GM23338 (cell line): Measurements from ENCODE around the gene ARID3A. TPM values are rescaled to one million over a fixed set of nuclear protein-coding genes. Genes with fewer than 3 reads are reported as not detected.
A peak's percentile ranks its signal among the peaks of the same experiment; 100 is the strongest.

Experiments used
- ATAC-seq: fragments of 200-7000 bp; cut with Tn5 transposase; 3 replicates; pipeline ENCODE4 v1.9.1; 2020
- DNase-seq: peaks from one replicate; pipeline ENCODE4 v3.0.0-alpha.2; 2015; ENCODE audit warnings: low spot score
- H2AFZ ChIP-seq: fragments of 200-600 bp; sonication (generic); 2 replicates; pipeline ENCODE4 v1.8.0; 2016; ENCODE audit warnings: antibody characterized with exemption, mild to moderate bottlenecking, moderate library complexity
- H3F3A ChIP-seq: fragments of 200-600 bp; sonication (generic); replicated peaks from 2 replicates; pipeline ENCODE4 v1.8.0; 2017; ENCODE audit warnings: antibody characterized with exemption, mixed run types, low read depth
- H3K27ac ChIP-seq: fragments of 200-600 bp; sonication (generic); 2 replicates; pipeline ENCODE4 v1.6.1; 2016; ENCODE audit warnings: low read depth
- H3K27me3 ChIP-seq: fragments of 200-600 bp; sonication (generic); 2 replicates; pipeline ENCODE4 v1.8.0; 2016; ENCODE audit warnings: mild to moderate bottlenecking, mixed run types, moderate library complexity; ENCODE audit not compliant: insufficient read depth
- H3K36me3 ChIP-seq: fragments of 200-600 bp; sonication (generic); 2 replicates; pipeline ENCODE4 v1.8.0; 2016; ENCODE audit warnings: mild to moderate bottlenecking; ENCODE audit not compliant: insufficient read depth
- H3K4me1 ChIP-seq: fragments of 200-600 bp; sonication (generic); 2 replicates; pipeline ENCODE4 v1.8.0; 2016; ENCODE audit warnings: mild to moderate bottlenecking, moderate library complexity; ENCODE audit not compliant: insufficient read depth
- H3K4me2 ChIP-seq: fragments of 200-600 bp; sonication (generic); 2 replicates; pipeline ENCODE4 v1.7.1; 2017; ENCODE audit warnings: mixed run types
- H3K4me3 ChIP-seq: fragments of 200-600 bp; sonication (generic); 2 replicates; pipeline ENCODE4 v1.6.1; 2016; ENCODE audit warnings: mixed run types
- H3K79me2 ChIP-seq: fragments of 200-600 bp; sonication (generic); replicated peaks from 2 replicates; pipeline ENCODE4 v1.8.0; 2017; ENCODE audit warnings: mild to moderate bottlenecking; ENCODE audit not compliant: insufficient read depth
- H3K9me2 ChIP-seq: fragments of 200-600 bp; sonication (generic); 2 replicates; pipeline ENCODE4 v1.8.0; 2017; ENCODE audit not compliant: insufficient read depth
- H4K20me1 ChIP-seq: fragments of 200-600 bp; sonication (generic); replicated peaks from 2 replicates; pipeline ENCODE4 v1.8.0; 2017; ENCODE audit warnings: mild to moderate bottlenecking; ENCODE audit not compliant: insufficient read depth
- H3K27ac Mint-ChIP-seq: 2 replicates; pipeline ENCODE4 v1.8.0; 2020; ENCODE audit warnings: inconsistent platforms, mild to moderate bottlenecking, moderate library complexity, mixed read lengths
- H3K27me3 Mint-ChIP-seq: 3 replicates; pipeline ENCODE4 v1.8.0; 2022; ENCODE audit warnings: low read depth, mild to moderate bottlenecking, moderate library complexity, mixed read lengths, inconsistent platforms; ENCODE audit not compliant: insufficient read depth, poor library complexity
- H3K36me3 Mint-ChIP-seq: 3 replicates; pipeline ENCODE4 v1.8.0; 2021; ENCODE audit warnings: low read depth, mild to moderate bottlenecking, inconsistent platforms, moderate library complexity, mixed read lengths
- H3K4me1 Mint-ChIP-seq: 3 replicates; pipeline ENCODE4 v1.8.0; 2020; ENCODE audit warnings: mild to moderate bottlenecking, inconsistent platforms, mixed read lengths
- H3K4me3 Mint-ChIP-seq: 3 replicates; pipeline ENCODE4 v1.8.0; 2021; ENCODE audit warnings: moderate library complexity, mild to moderate bottlenecking, inconsistent platforms, mixed read lengths
- H3K9me3 Mint-ChIP-seq: 3 replicates; pipeline ENCODE4 v1.8.0; 2020; ENCODE audit warnings: moderate library complexity, mild to moderate bottlenecking, inconsistent platforms, mixed read lengths
- CREB1 ChIP-seq: fragments of 250-450 bp; sonication (Bioruptor Pico); IDR thresholded peaks from 2 replicates; pipeline ENCODE4 v1.5.0; 2020; ENCODE audit warnings: low read depth, mild to moderate bottlenecking, moderate library complexity
- ZNF114 ChIP-seq: fragments of 250-450 bp; sonication (Bioruptor Pico); IDR thresholded peaks from 2 replicates; pipeline ENCODE4 v1.5.0; 2020; ENCODE audit warnings: mild to moderate bottlenecking, moderate library complexity
- polyA plus RNA-seq: library from polyadenylated mRNA; unstranded; fragments of >200 nt; fragmentation: Nextera tagmentation; extraction: Ambion mirVana; gene quantifications from 2 replicates; pipeline ENCODE4 v1.2.1, GENCODE V29; 2016
- total RNA-seq: library from RNA; depleted of rRNA; stranded (reverse); fragments of >200 nt; shearing (Covaris generic); gene quantifications from 2 replicates; pipeline ENCODE4 v1.2.3, GENCODE V29; 2014
- TF ChIP-seq, protein P1 (sequence below): fragments of 250-450 bp; sonication (Bioruptor Pico); IDR thresholded peaks from 2 replicates; pipeline ENCODE4 v1.5.0; 2020; ENCODE audit warnings: mild to moderate bottlenecking, moderate library complexity
- TF ChIP-seq, protein P2 (sequence below), 2 experiments: fragments of 200-600 bp in 1 of 2; sonication (generic) in 1 of 2; conservative IDR thresholded peaks; 2 replicates each; pipeline versions ENCODE4 v1.5.1 to v1.6.1; 2016 to 2017; ENCODE audit warnings: antibody characterized with exemption in 2 of 2, low read depth in 2 of 2, mild to moderate bottlenecking in 2 of 2, moderate library complexity in 1 of 2

The ARID3A gene
- total and polyA plus RNA-seq, 2 experiments from 2014 or later: 33.6 to 51.6 TPM

DNA sequence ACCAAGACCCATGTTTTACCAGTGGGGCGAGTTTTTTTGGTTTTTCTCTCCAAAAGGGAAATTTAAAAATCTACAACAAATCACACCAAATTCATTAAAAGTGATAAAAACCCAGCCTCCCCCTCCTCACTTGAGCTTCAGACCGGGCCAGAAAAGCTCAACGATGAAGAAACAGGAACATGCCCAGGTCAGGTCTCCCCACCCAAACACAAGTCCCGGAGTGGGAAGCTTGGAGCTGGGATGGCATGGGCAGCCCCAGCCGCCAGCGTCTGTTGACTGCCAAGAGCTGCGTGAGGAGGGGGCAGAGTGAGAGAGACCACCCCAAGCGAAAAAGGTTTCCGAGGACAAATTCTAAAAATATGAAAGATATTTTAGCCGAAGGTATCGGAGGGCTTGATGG lies 28.8 kb upstream of the ARID3A start (continued):
- TF ChIP-seq, protein P1, sequence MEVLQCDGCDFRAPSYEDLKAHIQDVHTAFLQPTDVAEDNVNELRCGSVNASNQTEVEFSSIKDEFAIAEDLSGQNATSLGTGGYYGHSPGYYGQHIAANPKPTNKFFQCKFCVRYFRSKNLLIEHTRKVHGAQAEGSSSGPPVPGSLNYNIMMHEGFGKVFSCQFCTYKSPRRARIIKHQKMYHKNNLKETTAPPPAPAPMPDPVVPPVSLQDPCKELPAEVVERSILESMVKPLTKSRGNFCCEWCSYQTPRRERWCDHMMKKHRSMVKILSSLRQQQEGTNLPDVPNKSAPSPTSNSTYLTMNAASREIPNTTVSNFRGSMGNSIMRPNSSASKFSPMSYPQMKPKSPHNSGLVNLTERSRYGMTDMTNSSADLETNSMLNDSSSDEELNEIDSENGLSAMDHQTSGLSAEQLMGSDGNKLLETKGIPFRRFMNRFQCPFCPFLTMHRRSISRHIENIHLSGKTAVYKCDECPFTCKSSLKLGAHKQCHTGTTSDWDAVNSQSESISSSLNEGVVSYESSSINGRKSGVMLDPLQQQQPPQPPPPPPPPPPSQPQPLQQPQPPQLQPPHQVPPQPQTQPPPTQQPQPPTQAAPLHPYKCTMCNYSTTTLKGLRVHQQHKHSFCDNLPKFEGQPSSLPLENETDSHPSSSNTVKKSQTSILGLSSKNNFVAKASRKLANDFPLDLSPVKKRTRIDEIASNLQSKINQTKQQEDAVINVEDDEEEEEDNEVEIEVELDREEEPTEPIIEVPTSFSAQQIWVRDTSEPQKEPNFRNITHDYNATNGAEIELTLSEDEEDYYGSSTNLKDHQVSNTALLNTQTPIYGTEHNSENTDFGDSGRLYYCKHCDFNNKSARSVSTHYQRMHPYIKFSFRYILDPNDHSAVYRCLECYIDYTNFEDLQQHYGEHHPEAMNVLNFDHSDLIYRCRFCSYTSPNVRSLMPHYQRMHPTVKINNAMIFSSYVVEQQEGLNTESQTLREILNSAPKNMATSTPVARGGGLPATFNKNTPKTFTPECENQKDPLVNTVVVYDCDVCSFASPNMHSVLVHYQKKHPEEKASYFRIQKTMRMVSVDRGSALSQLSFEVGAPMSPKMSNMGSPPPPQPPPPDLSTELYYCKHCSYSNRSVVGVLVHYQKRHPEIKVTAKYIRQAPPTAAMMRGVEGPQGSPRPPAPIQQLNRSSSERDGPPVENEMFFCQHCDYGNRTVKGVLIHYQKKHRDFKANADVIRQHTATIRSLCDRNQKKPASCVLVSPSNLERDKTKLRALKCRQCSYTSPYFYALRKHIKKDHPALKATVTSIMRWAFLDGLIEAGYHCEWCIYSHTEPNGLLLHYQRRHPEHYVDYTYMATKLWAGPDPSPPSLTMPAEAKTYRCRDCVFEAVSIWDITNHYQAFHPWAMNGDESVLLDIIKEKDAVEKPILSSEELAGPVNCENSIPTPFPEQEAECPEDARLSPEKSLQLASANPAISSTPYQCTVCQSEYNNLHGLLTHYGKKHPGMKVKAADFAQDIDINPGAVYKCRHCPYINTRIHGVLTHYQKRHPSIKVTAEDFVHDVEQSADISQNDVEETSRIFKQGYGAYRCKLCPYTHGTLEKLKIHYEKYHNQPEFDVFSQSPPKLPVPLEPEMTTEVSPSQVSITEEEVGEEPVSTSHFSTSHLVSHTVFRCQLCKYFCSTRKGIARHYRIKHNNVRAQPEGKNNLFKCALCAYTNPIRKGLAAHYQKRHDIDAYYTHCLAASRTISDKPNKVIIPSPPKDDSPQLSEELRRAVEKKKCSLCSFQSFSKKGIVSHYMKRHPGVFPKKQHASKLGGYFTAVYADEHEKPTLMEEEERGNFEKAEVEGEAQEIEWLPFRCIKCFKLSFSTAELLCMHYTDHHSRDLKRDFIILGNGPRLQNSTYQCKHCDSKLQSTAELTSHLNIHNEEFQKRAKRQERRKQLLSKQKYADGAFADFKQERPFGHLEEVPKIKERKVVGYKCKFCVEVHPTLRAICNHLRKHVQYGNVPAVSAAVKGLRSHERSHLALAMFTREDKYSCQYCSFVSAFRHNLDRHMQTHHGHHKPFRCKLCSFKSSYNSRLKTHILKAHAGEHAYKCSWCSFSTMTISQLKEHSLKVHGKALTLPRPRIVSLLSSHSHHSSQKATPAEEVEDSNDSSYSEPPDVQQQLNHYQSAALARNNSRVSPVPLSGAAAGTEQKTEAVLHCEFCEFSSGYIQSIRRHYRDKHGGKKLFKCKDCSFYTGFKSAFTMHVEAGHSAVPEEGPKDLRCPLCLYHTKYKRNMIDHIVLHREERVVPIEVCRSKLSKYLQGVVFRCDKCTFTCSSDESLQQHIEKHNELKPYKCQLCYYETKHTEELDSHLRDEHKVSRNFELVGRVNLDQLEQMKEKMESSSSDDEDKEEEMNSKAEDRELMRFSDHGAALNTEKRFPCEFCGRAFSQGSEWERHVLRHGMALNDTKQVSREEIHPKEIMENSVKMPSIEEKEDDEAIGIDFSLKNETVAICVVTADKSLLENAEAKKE: no peak
- no peak for TF ChIP-seq ZNF114 (CRISPR knock-in tag)

DNA sequence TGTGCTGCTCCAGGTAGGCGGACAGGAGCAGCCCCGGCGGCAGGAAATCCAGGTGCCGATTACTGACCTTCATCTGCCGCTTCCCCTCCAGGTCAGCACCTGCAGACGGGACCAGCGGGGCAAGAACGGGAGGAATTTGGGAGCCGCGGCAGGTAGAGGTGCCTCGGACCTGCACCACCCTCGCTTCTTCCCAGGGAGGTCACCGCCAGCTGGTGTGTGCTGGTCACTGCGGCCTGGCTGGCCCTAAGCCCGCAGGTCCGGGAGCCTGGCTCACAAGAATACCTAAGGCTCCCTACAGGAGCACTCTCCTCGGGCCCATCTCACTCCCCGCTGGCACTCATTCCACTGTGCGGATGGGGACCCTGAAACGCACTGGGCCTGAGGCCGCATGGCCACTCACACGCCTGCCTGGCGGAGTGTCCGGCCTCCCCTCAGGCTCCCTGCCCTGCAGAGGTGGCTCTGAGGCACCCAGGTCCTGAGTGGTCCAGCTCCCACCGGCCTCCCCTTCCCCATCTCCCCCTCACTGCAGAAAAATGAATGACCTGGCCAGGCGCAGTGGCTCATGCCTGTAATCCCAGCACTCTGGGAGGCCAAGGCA lies 28.3 kb upstream of the ARID3A start:
- H3K27ac ChIP-seq: no peak overlapping the region
- no peak overlapping the region for H3K27ac Mint-ChIP-seq
- no peak overlapping the region for H3K4me2 ChIP-seq
- H3K9me3 Mint-ChIP-seq: peaks cover 3% of the 10 kb centered on the region; the same call in 1 of the 3 replicates
- H4K20me1 ChIP-seq: peaks cover 2% of the 10 kb centered on the region; the same call in 1 of the 2 replicates
- no peaks in the 10 kb centered on the region for H3K27me3 ChIP-seq
- no peaks in the 10 kb centered on the region for H3K9me2 ChIP-seq
- H3K27me3 Mint-ChIP-seq: peaks cover 19% of the 10 kb centered on the region
- peaks cover 15% of the 10 kb centered on the region for H3K36me3 Mint-ChIP-seq
- peaks cover 3% of the 10 kb centered on the region; the same call in 1 of the 2 replicates for H3K4me1 ChIP-seq
- H3K4me3 ChIP-seq: no peak overlapping the region
- peaks cover 5% of the 10 kb centered on the region for H3K4me1 Mint-ChIP-seq
- H3K79me2 ChIP-seq: no peaks in the 10 kb centered on the region; the same call in 1 of the 2 replicates
- H3K36me3 ChIP-seq: no peaks in the 10 kb centered on the region
- ATAC-seq (peak; percentile 22), DNase-seq (peak; percentile 79)
- TF ChIP-seq, protein P1: no peak
- no peak for TF ChIP-seq CREB1
- TF ChIP-seq, protein P2, sequence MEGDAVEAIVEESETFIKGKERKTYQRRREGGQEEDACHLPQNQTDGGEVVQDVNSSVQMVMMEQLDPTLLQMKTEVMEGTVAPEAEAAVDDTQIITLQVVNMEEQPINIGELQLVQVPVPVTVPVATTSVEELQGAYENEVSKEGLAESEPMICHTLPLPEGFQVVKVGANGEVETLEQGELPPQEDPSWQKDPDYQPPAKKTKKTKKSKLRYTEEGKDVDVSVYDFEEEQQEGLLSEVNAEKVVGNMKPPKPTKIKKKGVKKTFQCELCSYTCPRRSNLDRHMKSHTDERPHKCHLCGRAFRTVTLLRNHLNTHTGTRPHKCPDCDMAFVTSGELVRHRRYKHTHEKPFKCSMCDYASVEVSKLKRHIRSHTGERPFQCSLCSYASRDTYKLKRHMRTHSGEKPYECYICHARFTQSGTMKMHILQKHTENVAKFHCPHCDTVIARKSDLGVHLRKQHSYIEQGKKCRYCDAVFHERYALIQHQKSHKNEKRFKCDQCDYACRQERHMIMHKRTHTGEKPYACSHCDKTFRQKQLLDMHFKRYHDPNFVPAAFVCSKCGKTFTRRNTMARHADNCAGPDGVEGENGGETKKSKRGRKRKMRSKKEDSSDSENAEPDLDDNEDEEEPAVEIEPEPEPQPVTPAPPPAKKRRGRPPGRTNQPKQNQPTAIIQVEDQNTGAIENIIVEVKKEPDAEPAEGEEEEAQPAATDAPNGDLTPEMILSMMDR (conservative IDR thresholded peaks at IDR 0.05; ENCODE audit: low read depth in 2 of 2): 0 out of 4 replicates have a peak, but pooled peaks of 1 of the 2 experiments have one; percentile 21
- peaks cover 3% of the 10 kb centered on the region for H3F3A ChIP-seq
- no peak overlapping the region for H3K4me3 Mint-ChIP-seq
- H2AFZ ChIP-seq: no peak overlapping the region
